ENCODE measurements around the gene CENATAC.

DNA sequence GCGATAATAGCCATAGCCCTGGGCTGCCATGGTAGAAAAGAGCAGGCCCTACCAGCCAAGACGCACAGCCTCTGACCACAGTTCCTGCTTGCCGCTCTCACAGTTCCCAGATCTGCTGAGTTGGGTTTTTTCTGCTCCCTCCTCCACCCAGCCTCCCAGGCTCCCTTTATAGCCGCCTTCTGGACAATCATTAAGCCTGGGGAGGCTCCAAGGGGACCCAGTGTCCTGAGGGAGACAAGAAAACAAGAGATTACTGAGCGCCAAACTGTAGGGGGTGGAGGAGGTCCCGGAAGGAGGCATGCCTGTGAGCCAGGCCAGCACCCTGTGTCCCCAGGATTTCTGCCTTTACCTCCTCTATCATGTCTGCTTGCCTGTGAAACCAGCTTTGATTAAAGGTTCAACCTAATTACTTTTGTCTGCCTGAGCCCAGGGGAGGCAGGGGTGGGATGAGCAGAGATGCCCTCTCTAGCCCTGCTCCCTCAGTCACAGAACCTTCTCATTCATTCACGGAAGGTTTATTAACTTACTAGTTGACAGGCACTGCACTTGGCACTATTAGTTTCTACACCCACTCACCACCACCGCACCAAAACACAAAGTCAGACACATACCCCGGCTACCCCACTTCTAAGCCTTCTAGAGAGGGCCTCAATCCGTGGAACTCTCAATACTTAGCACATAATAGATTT, 31.5 kb downstream of the CENATAC start:
- TF ChIP-seq, protein P1, sequence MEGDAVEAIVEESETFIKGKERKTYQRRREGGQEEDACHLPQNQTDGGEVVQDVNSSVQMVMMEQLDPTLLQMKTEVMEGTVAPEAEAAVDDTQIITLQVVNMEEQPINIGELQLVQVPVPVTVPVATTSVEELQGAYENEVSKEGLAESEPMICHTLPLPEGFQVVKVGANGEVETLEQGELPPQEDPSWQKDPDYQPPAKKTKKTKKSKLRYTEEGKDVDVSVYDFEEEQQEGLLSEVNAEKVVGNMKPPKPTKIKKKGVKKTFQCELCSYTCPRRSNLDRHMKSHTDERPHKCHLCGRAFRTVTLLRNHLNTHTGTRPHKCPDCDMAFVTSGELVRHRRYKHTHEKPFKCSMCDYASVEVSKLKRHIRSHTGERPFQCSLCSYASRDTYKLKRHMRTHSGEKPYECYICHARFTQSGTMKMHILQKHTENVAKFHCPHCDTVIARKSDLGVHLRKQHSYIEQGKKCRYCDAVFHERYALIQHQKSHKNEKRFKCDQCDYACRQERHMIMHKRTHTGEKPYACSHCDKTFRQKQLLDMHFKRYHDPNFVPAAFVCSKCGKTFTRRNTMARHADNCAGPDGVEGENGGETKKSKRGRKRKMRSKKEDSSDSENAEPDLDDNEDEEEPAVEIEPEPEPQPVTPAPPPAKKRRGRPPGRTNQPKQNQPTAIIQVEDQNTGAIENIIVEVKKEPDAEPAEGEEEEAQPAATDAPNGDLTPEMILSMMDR (IDR thresholded peaks at IDR 0.05; ENCODE audit: low read depth, low read length), result no peak
- no peak for TF ChIP-seq EZH2phosphoT487 (IDR thresholded peaks at IDR 0.05; ENCODE audit: low read depth)

Data from OCI-LY3 (cell line).